Measurements from ENCODE around the gene NCR2.

Gene NCR2

DNA sequence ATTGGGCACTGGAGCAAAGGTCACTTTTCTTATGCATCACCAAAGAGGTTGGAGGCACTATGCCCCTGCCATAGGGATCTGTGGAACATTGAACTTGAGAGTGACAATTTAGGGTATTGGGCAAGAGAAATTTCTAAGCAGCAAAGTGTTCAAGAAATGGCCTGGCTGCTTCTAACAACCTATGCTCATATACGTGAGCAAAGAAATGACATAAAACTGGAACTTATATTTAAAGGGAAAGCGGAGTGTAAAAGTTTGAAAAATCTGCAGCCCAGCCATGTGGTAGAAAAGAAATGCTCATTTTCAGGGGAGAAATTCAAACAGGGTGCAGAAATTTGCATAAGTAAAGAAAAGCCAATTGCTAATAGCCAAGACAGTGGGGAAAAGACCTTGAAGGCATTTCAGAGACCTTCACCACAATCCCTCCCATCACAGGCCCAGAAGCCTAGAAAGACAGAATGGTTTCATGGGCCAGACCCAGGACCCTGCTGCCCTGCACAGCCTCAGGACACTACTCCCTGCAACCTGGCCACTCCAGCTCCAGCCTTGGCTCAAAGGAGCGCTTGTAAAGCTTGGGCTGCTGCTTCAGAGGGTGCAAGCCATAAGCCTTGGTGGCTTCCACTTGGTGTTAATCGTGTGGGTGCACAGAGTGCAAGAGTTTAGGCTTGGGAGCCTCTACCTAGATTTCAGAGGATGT lies 24.4 kb downstream of the NCR2 start:
- no peak for DNase-seq (ENCODE audit: low read depth in 3 of 3)

DNA sequence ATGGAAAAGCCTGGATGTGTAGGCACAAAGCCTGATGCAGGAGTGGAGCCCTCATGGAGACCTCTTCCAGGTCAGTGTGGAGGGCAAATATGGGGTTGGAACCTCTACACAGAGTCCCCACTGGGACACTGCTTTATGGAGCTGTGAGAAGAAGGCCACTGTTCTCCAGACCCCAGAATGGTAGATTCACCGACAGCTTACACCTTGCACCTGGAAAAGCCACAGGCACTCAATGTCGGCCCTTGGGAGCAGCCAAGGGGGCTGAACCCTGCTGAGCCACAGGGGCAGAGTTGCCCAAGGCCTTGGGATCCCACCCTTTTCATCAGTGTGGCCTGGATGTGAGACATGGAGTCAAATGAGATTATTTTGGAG lies 24.9 kb downstream of the NCR2 start:
- no peak for DNase-seq (ENCODE audit: low read depth in 3 of 3)

DNA sequence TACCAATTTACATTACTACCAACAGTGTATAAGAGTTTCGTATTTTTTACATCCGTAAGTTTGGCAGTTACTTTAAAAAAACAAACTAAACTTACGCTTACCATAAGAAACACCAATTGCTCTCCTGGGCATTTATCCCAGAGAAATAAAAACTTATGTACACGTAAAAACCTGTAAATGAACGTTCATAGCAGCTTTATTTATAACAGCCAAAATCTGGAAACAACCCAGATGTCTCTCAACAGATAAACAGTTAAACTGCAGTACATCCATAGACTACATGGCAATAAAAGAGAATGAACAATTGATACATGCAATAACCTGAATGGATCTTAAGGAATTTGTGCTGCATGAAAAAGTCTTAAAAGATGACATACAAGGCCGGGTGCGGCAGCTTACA lies 30.7 kb downstream of the NCR2 start:
- DNase-seq (ENCODE audit: low read depth in 3 of 3), result no peak

DNA sequence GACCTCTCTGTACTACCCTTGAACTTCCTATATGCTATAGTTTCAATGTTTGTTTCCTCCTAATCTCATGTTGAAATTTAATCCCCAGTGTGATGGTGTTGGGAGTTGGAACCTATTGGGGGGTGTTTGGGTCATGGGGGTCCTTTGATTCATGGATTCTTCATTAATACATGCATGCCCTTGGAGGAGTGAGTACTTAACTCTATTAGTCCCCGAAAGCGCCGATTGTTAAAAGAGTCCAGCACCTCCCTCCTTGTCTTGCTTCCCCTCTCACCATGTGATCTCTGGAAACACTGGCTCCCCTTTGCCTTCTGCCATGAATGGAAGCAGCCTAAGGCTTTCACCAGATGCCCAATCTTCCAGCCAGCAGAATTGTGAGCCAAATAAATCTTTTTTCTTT lies 31.7 kb downstream of the NCR2 start:
- no peak for DNase-seq (ENCODE audit: low read depth in 3 of 3)

DNA sequence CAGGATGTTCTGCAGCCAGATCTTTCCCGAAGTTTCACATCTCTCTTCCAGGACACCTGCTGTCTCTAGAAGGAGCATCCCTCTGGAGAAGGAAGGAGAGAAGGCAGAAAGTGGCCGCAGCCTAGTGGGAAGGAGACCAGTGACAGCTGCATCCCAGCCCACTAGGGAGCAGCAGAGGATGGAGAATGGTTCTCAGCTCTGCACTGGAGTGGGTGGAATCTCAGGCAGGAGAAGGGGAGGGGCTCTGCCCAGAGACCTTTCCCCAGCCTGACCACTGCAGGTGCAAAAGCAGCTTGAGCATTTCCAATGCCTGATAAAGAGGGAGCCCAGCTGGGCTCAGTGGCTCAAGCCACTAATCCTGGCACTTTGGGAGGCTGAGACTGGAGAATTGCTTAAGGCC lies 32.3 kb downstream of the NCR2 start:
- peak in 1 of 3 experiments; percentile 10 for DNase-seq (ENCODE audit: low read depth in 3 of 3)

DNA sequence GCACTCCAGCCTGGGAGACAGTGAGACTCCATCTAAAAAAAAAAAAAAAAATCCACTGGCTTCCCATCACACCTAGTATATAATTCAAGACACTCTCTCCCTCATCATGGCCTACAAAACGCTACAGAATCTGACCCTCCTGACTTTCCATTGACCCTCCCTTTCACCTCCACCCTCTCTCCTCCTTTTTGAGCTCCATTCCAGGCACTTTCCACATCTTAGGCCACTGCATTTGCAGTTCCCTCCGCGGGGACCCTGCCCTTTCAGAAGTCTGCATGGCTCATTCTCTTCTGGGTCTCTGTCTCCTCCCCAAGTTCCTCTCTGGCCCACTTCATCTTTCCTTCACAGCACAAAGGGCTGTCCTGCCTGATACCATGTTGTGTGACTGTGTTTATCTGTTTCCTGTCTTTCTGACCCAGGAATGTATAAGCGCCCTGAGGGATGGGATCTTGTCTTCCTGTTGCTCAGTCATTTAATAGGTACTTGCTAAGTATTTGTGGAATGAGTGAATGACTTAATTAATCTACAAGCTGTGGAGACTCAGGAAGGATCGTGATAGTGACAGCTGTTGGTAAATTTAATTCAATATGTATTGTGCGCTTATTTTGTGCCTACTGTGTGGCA lies 35.2 kb downstream of the NCR2 start:
- DNase-seq (ENCODE audit: low read depth in 3 of 3), result no peak

DNA sequence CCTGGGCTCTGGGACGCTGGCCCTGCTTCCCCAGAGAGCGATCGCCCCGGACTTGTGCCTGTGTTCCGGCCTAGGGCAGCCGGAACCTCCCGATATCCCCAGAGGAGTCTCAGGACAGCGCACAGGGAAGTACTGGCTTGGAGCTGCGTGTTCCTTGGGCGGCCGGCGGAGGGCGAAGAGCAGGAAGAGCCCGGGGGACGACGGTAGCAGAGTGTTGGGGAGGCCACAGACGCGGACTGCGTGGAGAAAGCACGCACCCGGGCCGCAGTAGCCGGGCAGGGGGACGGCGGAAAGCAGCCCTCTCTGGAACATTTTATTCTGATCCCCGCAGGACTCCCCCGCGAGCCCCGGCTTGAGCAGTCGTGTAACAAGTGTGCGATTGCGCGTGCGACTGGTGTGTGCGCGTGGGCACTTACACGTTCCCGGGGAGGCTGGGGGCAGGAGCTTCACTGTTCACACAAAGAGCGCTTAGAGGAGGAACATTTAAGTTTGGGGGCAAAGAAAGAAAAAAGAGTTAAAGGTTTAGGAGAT lies 36.1 kb downstream of the NCR2 start:
- DNase-seq (ENCODE audit: low read depth in 3 of 3), result peak in 1 of 3 experiments; percentile 17

DNA sequence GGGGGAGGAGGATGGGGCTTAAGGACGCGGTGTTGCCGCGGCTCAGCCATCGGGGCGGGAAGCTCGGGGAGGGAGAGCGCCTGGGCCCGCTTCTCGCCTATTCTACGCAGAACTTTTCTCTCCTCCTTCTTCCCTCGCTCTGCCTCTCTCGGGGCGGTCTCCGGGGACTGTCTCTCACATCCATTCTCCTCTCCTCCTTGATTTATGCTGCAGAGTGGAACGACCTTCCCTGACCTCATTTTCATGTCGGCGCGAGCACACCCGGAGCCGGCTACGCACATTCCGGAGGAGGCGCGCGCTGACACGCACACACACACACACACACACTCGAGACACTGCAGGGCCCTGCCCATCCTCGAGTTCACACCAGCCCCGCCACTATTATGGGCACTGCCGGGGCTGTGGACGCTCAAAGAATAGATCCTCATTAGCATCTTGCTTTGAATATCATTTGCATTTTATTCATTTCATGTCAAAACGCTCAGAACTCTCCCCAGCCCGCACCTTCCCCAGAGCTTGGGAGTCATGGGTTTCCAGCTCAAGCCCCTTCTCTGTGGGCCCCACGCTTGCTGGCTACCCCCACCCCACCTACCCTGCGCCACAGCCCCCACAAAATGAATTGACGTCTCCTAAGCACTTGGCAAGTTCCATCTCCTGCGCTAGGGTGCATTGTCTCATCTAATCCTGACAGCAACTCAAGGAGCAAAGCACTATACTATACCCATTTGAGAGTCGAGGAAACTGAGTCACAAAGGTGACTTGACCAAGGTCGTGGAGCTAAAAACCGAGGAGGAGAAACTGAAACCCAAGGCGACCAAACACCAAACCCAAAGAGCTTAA lies 36.8 kb downstream of the NCR2 start:
- DNase-seq (ENCODE audit: low read depth in 3 of 3), result peak in 1 of 3 experiments; percentile 22

DNA sequence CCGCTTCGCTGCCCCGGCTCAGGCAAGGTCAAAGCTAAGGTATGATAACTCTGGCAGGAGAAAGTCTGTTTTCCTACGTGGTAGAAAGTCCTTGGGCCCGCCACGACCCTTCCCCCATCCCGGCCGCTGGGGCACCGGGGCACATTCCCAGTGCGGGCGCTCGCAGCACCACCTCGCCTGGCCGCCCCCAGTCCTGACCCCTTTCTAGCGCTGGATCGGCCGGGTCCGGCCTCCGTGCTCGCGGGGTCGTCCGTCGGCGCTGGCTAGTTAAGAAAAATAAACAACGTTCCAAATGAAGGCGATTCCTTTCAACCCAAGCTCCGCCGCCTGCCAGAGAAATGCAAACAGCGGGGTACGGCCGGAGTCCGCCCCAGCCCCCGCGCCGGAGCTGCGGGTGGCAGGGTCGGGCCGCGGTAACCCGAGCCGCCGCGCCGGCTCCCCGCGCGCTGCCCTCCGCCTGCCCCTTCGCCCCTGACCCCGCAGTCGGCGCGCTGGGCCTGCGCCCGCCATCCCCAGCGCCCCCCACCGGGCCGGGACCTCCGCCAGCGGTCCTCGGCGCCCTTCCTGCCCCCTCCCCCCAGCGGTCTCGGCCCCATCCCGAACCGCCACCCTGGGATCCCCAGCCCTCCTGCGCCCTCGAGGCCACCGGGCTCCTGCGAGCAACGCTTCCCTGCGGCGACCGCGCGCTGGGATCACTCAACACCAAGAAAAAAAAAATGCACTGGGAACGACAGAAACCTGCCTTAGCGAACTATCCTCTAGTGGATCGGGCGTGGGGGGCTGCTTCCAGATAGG lies 37.6 kb downstream of the NCR2 start:
- no peak for DNase-seq (ENCODE audit: low read depth in 3 of 3)

DNA sequence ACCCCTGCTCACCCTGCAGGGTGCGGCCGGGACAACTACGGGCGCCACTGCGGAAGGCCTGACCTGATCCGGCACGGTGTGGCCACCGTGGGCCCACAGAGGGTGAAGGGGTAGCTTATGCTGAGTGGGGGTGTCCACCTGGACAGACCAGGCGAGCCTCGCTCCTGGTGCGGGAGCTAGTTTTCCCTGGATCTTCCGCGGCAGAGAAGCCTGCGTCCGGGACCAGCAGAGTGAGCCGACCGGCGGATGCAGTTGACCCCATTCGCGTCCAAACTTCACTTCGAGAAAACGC lies 38.2 kb downstream of the NCR2 start:
- no peak for DNase-seq (ENCODE audit: low read depth in 3 of 3)

DNA sequence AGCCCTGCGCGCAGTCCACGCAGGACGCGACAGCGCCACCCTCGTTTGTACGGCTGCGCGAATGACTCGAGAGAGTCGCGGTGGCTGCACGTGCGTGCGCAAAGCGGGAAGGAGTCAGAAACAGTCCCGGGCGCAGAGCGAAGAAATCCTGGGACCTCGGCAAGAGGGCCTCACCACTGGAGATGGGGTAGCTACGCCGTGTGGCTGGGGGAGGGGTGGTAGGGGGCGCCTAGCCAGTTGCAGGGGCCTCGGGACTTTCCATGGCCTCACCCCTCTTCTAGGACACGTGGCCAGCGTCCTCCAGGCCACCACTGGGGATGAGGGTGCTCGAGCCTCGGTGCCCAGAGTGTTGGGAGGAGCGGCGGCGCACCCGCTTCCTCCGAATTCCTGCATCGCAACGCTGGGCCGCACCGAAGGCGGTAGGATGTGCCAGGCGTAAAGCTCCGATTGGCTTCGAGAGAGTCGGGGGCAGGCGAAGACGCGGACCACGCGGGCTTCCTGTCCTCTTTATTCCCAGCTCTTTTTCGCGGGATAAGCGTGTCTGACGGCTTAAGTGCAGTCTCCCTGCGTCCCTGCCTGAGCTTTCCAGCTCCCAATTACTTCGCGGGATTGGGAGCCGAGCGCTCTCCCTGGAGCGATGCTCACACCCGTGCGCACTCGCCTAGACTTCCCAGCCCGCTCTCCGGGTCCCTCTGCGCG lies 38.7 kb downstream of the NCR2 start:
- DNase-seq (ENCODE audit: low read depth in 3 of 3), result no peak

DNA sequence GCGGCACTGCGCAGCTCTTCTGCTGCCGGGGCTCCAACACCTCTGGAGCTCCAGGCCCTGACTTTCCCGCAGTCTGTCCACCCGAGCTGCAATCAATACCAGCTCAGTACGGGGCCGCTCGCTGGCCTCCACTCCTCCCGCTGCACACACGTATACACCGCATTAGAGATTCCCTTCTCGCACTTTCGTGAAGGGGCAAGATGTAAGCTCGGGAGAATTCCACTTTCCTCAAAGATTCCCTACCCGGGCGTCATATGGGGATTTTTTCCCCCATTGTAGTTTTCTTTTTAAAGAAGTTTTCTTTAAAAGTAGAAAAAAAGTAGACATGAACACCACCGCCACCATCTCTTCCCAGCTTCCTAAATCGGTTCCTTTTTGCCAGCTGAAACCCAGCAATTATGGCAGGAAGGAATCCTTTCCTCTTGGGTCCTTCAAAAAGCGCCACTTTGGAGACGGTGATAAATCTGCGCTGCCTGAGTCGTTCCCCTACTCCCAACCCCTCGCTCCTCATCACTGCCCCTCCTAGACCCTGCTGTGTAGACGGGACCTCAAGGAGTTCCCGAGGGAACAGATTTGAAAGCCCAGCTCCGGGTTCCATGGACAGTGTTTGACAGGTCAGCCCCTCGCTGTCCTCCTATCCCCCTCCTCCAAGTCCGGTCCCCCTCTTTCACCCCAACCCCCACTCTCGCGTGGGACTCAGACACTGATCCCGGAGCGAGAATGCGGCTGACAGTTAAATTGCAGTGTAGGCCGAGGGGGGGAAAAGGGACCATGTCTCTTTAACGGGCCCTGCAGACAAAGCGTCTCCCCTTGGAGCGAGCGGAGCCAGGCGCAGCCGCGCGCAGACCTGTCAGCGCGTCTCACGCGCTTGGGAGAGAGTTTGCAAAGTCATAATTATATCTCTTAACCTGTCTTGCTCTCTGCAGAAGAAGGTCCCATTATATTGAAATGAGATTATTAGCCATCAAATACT lies 39.5 kb downstream of the NCR2 start:
- no peak for DNase-seq (ENCODE audit: low read depth in 3 of 3)

DNA sequence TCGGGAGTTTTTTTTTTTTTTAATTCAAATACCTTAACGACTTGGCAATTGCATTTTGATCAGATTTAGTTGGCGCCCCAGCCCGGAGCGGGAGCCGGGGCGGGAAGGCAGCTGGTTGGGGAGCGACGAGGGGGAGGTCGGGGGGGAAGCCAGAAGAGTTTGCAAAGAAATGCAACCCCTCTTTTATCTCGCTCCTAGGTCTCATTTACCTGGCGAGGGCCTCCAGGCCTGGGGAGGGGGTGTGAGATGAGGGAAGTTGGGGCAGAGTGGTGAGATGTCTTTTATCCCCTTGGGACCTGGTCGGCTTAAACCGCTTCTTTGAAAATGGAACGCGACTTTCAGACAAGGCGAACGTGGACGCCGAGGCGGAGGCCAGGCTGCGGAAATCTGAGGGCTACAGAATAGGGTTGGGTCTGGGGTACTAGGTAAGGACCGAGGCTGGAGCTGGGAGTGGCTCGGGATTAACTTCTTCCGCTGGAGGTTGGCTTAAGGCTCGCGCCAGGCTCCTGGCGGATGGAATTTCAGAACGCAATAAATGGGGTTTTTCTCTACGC lies 40.3 kb downstream of the NCR2 start:
- no peak for DNase-seq (ENCODE audit: low read depth in 3 of 3)

DNA sequence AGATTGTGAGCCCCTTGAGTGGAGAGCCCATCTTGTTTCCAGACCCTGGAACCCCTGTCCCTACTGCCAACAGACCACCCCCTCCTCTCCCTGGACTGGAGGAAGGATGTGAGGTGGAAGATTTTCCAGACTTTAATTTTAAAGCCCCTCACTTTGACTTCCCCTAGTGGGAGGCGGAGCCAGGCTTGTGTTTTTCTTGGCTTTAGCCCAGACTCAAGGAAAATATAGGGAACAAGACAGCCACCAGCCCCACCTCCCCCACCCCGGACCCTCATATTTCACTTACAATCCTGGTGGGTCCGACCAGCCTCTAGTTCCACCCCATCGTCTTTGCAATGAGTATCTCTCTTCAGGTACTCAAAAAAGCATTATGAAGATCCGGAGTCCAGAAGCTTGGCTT lies 40.8 kb downstream of the NCR2 start:
- DNase-seq (ENCODE audit: low read depth in 3 of 3), result no peak

DNA sequence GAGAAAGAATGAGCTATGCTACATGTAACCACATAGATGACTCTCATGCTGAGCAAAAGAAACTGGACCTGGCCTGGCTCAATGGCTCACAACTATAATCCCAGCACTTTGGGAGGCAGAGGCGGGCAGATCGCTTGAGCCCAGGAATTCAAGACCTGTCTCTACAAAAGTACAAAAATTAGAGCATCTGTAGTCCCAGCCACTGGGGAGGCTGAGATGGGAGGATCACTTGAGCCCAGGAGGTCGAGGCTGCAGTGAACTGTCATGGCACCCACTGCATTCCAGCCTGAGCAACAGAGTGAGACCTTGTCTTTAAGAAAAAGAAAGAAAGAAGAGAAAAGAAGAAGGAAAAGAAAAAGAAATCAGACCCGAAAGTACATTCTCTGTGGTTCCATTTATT lies 41.7 kb downstream of the NCR2 start:
- no peak for DNase-seq (ENCODE audit: low read depth in 3 of 3)

DNA sequence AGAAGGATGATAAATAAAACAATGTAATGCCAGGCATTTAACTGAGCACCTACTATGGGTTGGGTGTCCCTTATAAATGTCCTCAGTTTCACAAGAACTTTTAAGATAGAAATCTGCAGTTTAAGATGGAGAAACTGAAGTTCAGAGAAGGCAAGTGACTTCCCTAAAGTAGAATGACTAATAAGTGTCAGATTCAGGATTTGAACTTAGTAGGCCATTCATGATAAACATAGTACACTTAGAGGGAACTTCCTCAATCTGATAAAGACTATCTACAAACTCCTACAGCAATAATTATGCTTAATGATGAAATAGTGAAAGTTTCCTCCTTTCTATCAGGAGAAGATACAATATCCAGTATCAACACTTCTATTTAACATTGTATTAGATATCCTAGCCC lies 43.9 kb downstream of the NCR2 start:
- DNase-seq (ENCODE audit: low read depth in 3 of 3), result no peak

DNA sequence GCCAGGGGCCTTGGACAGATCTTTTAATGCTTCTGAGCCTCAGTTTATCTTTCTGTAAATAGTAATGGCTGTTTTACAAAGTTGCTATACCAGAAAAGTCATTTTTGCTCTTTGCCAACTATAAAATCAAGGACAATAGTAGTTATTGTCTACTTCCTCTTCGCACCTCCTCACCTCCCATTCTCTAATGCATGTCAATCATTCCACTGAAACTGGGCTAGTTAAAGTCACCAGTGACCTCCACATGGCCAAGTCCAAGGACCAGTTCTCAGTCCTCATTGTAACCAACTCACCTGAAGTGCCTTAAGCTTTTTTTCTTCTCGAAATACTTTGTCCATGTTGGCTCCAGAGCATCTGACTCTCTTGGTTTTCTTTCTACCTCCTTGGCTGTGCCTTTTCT lies 51.2 kb downstream of the NCR2 start:
- no peak for DNase-seq (ENCODE audit: low read depth in 3 of 3)

DNA sequence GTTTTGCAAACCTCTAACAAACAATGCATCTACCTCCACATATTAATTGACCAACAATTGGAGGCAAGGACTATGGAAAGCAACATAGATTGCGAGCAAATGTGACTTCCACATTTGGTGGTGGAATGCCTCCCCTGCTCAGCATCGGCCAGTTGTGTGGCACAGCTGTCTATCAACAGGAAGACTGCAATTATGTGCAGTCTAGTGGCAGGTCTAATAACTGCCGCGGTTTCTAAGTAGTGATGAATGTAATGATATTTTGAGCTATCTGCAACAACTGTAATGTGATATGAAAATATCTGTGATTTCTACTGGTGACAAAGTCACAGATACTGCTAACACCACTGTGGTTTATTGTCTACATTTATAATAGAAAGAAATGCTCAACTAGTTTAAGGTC lies 56.8 kb downstream of the NCR2 start:
- DNase-seq (ENCODE audit: low read depth in 3 of 3), result no peak

DNA sequence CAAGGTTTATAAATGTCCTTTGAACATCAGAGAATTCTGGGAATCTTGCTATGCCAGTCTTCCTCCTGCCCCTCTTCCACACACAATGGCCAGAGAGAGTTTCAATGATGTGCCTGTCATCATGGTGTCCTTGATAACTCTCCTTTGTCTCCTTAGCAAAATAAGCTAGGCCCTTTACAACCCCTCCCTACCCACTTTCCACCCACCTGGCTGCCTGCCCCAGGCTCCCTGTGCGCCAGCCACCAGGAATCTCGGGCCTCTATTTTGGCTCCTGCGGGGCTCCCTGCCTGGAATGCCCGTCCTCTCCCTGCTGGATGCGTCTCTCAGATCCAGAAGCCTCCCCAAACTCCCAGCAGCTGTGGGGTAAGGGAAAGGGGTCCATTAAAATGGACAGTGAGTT lies 60.9 kb downstream of the NCR2 start:
- DNase-seq (ENCODE audit: low read depth in 3 of 3), result no peak

DNA sequence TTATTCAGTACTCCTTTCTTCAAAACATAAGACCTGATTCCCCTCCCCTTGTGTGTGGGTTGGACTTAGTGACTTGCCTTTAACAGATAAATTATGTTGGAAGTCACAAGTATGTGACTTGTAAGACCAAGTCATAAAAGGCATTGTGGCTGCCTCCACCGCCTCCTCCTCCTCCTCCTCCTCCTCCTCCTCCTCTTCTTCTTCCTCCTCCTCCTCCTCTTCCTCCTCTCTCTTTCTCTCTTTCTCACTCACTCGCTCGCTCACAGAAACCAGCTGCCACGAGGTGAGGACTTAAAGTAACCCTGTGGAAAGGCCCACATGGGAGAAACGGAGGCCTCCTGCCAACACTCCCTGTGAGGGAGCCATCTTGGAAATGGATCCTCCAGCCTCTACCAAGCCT lies 64.0 kb downstream of the NCR2 start:
- no peak for DNase-seq (ENCODE audit: low read depth in 3 of 3)
